Vagina (tissue), 2 donors: ENCODE data around the gene KATNB1. TPM values are rescaled to one million over a fixed set of nuclear protein-coding genes. Genes with fewer than 3 reads are reported as not detected.

Source experiments
- DNase-seq, 2 donors: peaks; one replicate each; pipeline ENCODE4 v3.0.0-alpha.2; 2017; ENCODE audit errors: extremely low spot score in 2 of 2
- H3K27ac ChIP-seq: fragments of 200-600 bp; sonication (generic); one replicate; pipeline ENCODE4 v1.5.1; 2019
- H3K27me3 ChIP-seq: fragments of 200-600 bp; sonication (generic); one replicate; pipeline ENCODE4 v1.5.1; 2019
- H3K36me3 ChIP-seq, 2 donors: fragments of 200-600 bp; sonication (generic); one replicate each; pipeline ENCODE4 v1.5.1; 2017 to 2019
- H3K4me1 ChIP-seq: fragments of 200-600 bp; sonication (generic); one replicate; pipeline ENCODE4 v1.5.1; 2019
- H3K4me3 ChIP-seq, 2 donors: fragments of 200-600 bp; sonication (generic); 1 replicate in 1 of 2; 2 replicates in 1 of 2; pipeline ENCODE4 v1.5.1; 2016 to 2019
- H3K9me3 ChIP-seq: fragments of 200-600 bp; sonication (generic); one replicate; pipeline ENCODE4 v1.5.1; 2019
- POLR2A ChIP-seq, 2 donors: fragments of 450-650 bp; IDR thresholded peaks; one replicate each; pipeline ENCODE4 v1.6.1; 2017; ENCODE audit warnings: antibody characterized with exemption in 2 of 2, mild to moderate bottlenecking in 2 of 2, moderate library complexity in 2 of 2
- POLR2AphosphoS5 ChIP-seq, 2 donors: sonication (generic); formaldehyde crosslinking; IDR thresholded peaks; one replicate each; pipeline ENCODE4 v1.9.0; 2017; ENCODE audit warnings: antibody characterized with exemption in 2 of 2, mild to moderate bottlenecking in 2 of 2, low read depth in 1 of 2; ENCODE audit not compliant: insufficient read depth in 1 of 2
- intact Hi-C: fragments of 100-400 bp; cut with DNase I; formaldehyde crosslinking; loops from one replicate; pipeline ENCODE4 v1.15.1; 2023
- total RNA-seq: library from RNA; depleted of rRNA; stranded (reverse); fragments of >200 nt; gene quantifications from one replicate; pipeline ENCODE4 v1.2.3, GENCODE V29; 2016
- TF ChIP-seq, protein P1 (sequence below), 3 experiments: fragments of 450-650 bp in 2 of 3; fragments of 200-600 bp in 1 of 3; sonication (generic) in 1 of 3; IDR thresholded peaks; one replicate each; pipeline ENCODE4 v1.5.1; 2017 to 2019; ENCODE audit warnings: antibody characterized with exemption in 3 of 3, mild to moderate bottlenecking in 2 of 3, moderate library complexity in 2 of 3

KATNB1 gene
- total RNA-seq, 1 donor from 2014 or later: 23.6 TPM

DNA sequence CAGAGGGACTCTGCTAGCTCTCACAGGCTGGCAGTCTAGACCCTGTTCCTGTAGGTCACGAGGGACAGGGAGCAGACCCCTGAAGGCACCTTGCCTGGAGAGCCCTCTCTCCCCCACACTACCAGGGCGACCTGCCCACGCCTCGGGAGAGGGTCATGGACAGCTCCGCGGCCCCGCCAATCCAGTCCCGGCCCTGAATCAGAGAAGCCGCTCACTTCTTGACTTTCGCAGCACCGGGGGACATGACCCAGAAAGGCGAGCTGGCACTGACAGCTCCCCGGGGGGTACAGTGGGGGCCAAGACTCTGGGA is 61.6 kb downstream of the KATNB1 start:
- H3K9me3 ChIP-seq: no peaks in the 10 kb centered on the region
- intact Hi-C loops: no loop called here
- H3K27ac ChIP-seq: no peak overlapping the region
- H3K27me3 ChIP-seq: no peaks in the 10 kb centered on the region
- TF ChIP-seq POLR2A (IDR thresholded peaks at IDR 0.05) (no peak), POLR2AphosphoS5 (IDR thresholded peaks at IDR 0.05; ENCODE audit: insufficient read depth in 1 of 2, low read depth in 1 of 2) (no peak)
- TF ChIP-seq, protein P1, sequence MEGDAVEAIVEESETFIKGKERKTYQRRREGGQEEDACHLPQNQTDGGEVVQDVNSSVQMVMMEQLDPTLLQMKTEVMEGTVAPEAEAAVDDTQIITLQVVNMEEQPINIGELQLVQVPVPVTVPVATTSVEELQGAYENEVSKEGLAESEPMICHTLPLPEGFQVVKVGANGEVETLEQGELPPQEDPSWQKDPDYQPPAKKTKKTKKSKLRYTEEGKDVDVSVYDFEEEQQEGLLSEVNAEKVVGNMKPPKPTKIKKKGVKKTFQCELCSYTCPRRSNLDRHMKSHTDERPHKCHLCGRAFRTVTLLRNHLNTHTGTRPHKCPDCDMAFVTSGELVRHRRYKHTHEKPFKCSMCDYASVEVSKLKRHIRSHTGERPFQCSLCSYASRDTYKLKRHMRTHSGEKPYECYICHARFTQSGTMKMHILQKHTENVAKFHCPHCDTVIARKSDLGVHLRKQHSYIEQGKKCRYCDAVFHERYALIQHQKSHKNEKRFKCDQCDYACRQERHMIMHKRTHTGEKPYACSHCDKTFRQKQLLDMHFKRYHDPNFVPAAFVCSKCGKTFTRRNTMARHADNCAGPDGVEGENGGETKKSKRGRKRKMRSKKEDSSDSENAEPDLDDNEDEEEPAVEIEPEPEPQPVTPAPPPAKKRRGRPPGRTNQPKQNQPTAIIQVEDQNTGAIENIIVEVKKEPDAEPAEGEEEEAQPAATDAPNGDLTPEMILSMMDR (IDR thresholded peaks at IDR 0.05): no peak
- H3K36me3 ChIP-seq: no peaks in the 10 kb centered on the region
- H3K4me1 ChIP-seq: peaks cover 40% of the 10 kb centered on the region
- H3K4me3 ChIP-seq: peak overlapping the region in 1 of 2 donors; percentile 24
- no peak for DNase-seq

DNA sequence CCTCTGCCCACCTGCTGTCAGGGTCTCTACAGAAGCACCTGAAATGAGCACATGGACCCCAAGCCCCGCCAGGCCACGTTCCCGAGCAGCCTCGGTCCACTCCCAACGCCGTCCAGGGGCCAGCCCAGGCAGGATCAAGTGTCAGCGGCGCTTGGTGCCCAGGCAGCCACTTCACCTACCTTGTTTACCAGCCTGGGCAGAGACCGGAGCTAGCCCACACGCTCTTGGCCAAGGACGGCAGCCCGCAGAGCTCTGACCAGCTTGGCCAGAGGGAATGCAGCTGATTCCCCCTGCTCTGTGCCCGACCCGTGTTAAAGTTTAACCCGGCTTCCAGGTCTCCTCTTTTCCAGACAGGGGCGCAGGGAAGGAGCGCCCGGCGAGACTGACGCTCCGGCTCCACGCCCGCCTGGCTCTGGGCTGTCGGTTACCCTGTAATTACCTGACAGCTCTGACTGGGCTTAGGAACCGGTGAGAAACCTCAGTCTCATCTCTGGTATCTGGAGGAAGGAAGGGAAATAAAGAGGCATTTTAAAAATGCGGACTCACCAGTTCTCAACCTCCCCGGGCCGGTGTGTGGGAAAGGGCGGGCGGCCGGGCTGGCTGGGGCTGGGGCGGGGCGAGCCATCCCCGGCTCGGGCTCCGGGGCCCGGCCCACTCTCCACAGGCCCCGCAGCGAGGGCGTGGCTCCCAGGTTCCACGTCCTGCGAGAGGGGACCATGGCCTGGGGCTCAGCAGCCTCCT is 62.1 kb downstream of the KATNB1 start:
- no peaks in the 10 kb centered on the region for H3K36me3 ChIP-seq
- no peak for DNase-seq
- no peak overlapping the region for H3K27ac ChIP-seq
- no peak for TF ChIP-seq POLR2A (IDR thresholded peaks at IDR 0.05)
- TF ChIP-seq POLR2AphosphoS5 (IDR thresholded peaks at IDR 0.05; ENCODE audit: insufficient read depth in 1 of 2, low read depth in 1 of 2): no peak
- TF ChIP-seq, protein P1 (IDR thresholded peaks at IDR 0.05): no peak
- H3K4me3 ChIP-seq: peak overlapping the region in 1 of 2 donors; percentile 24
- H3K27me3 ChIP-seq: no peaks in the 10 kb centered on the region
- H3K9me3 ChIP-seq: no peaks in the 10 kb centered on the region
- intact Hi-C loops: no loop called here
- H3K4me1 ChIP-seq: peaks cover 43% of the 10 kb centered on the region

DNA sequence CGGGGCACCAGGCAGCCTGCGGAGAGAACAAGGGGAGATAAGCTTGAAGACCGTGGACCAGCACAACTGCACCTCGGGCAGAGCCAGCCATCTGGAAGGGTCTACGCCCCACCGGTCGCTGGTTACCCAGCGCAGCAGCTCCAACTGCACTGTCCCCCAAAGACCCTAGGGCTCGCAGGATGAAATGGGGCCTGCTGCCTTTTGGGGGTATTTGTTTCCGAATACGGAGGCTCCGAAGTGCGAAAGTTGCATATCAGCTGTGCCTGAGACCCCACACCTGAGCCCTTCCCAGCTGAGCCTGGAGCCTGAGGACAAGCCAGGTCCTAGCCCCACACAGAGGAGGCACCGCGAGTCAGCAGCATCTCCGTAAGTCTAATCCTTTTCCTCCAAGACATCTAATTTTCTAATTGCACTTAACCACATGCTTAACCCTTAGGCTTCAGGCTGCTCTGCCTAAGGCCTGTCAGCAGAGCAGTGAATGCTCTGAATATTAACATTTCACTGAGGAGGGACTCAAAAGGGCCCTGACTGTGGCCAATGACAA is 62.8 kb downstream of the KATNB1 start:
- TF ChIP-seq, protein P1 (IDR thresholded peaks at IDR 0.05): no peak
- TF ChIP-seq POLR2A (IDR thresholded peaks at IDR 0.05) (no peak), POLR2AphosphoS5 (IDR thresholded peaks at IDR 0.05; ENCODE audit: insufficient read depth in 1 of 2, low read depth in 1 of 2) (no peak)
- Histone ChIP-seq H3K4me1 (peaks cover 49% of the 10 kb centered on the region), H3K27me3 (no peaks in the 10 kb centered on the region), H3K27ac (no peak overlapping the region), H3K4me3 (no peak overlapping the region), H3K9me3 (no peaks in the 10 kb centered on the region), H3K36me3 (no peaks in the 10 kb centered on the region)
- no peak for DNase-seq
- intact Hi-C loops: no loop called here

DNA sequence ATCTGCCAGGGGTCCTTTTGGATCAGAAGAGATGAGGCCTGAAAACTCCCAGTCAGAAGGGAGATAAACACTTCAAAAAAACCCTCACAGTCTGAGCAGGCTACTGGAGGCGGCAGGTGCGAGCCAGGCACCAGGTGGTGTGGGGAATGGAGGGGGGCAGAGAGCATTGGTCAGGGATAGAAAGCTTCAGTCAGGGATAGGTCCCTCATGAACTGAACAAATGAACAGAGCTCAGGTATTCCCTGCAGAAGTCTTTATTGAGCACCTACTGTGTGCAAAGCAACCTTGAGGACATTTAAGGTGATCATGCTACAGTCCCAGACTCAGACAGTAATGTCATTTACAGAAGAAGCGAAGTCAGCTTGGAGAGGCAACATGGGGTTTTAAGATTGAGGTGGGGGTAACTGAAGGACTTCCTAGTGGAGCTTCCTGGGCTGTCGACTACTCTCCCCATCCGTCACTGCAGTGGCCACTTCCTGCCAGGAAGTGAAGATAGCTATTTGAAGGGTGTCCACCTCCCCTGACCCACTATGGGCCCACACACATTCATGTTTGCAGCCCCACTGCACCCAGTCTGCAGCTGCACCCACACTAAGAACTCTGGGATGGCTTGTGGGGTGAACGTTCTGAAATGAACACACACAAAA is 63.5 kb downstream of the KATNB1 start:
- Histone ChIP-seq H3K9me3 (no peaks in the 10 kb centered on the region), H3K36me3 (no peaks in the 10 kb centered on the region), H3K4me1 (peaks cover 57% of the 10 kb centered on the region), H3K27me3 (no peaks in the 10 kb centered on the region), H3K4me3 (no peak overlapping the region), H3K27ac (no peak overlapping the region)
- TF ChIP-seq, protein P1 (IDR thresholded peaks at IDR 0.05): no peak
- TF ChIP-seq POLR2AphosphoS5 (IDR thresholded peaks at IDR 0.05; ENCODE audit: insufficient read depth in 1 of 2, low read depth in 1 of 2) (no peak), POLR2A (IDR thresholded peaks at IDR 0.05) (no peak)
- intact Hi-C loops: no loop called here
- DNase-seq: no peak
